Epithelial cell of umbilical artery (primary cell): ENCODE measurements around the gene FIBCD1. TPM values are rescaled to one million over a fixed set of nuclear protein-coding genes. Genes with fewer than 3 reads are reported as not detected.

Experiments used
- total RNA-seq: library from RNA; depleted of rRNA; stranded (reverse); fragments of >200 nt; gene quantifications from 2 replicates; pipeline ENCODE4 v1.2.3, GENCODE V29; 2014

FIBCD1 gene
- total RNA-seq: under 0.01 and 0.46 TPM in 2 replicates

GRCh38 chr9:130938652-130939404 lies at the start of gene FIBCD1:
TSS of gene FIBCD1 (minus strand) at chr9:130939247. CDS start at chr9:130938607, 640 bp downstream.

GRCh38 chr9:130896233-130897014 lies 42.6 kb downstream of the FIBCD1 start, which contains the start of gene QRFP:
TSS of gene QRFP (minus strand) at chr9:130896812. CDS start at chr9:130893838, 2,974 bp downstream.

Other genes starting within 250 kb of the FIBCD1 start
- gene EXOSC2, start 245.5 kb downstream of the FIBCD1 start, total RNA-seq: 63.7 and 68.5 TPM in 2 replicates
- gene ABL1, start 104.0 kb downstream of the FIBCD1 start, total RNA-seq: 39.2 and 55.2 TPM in 2 replicates
- gene QRFP, start 42.4 kb downstream of the FIBCD1 start, total RNA-seq: not detected in 2 replicates
- under 0.01 and 0.15 TPM in 2 replicates for gene LAMC3, start 69.9 kb upstream of the FIBCD1 start, total RNA-seq
- 6.5 and 16.4 TPM in 2 replicates for gene AIF1L, start 157.3 kb upstream of the FIBCD1 start, total RNA-seq
- gene NUP214, start 186.3 kb upstream of the FIBCD1 start, total RNA-seq: 8.4 and 16.0 TPM in 2 replicates